Gastroesophageal sphincter (tissue), 3 donors: ENCODE measurements around the gene NEFH.

ENCODE experiments used
- CTCF ChIP-seq, 4 experiments: fragments of 200-600 bp in 2 of 4; fragments of 450-650 bp in 2 of 4; sonication (generic) in 1 of 4; IDR thresholded peaks; one replicate each; pipeline ENCODE4 v1.5.1; 2017 to 2019; ENCODE audit warnings: antibody characterized with exemption in 4 of 4, mild to moderate bottlenecking in 2 of 4, moderate library complexity in 2 of 4
- EP300 ChIP-seq: sonication (generic); formaldehyde crosslinking; IDR thresholded peaks from one replicate; pipeline ENCODE4 v1.6.1; 2017; ENCODE audit warnings: antibody characterized with exemption, mild to moderate bottlenecking
- POLR2A ChIP-seq, 2 donors: fragments of 450-650 bp; IDR thresholded peaks; one replicate each; pipeline ENCODE4 v1.6.1; 2017; ENCODE audit warnings: antibody characterized with exemption in 2 of 2, mild to moderate bottlenecking in 2 of 2, moderate library complexity in 1 of 2
- POLR2AphosphoS5 ChIP-seq: sonication (generic); formaldehyde crosslinking; IDR thresholded peaks from one replicate; pipeline ENCODE4 v1.6.1; 2017; ENCODE audit warnings: antibody characterized with exemption

GRCh38 chr22:29433856-29434255, 46.2 kb upstream of the NEFH start:
- TF ChIP-seq POLR2A (IDR thresholded peaks at IDR 0.05) (no peak), CTCF (IDR thresholded peaks at IDR 0.05) (no peak), EP300 (no peak), POLR2AphosphoS5 (no peak)
